Mucosa of descending colon (tissue), 3 donors: Measurements from ENCODE around the gene CHRM5. TPM values are rescaled to one million over a fixed set of nuclear protein-coding genes. Genes with fewer than 3 reads are reported as not detected.

Experiments
- ATAC-seq: fragments of 200-7000 bp; cut with Tn5 transposase; one replicate; pipeline ENCODE4 v1.9.1; 2020; ENCODE audit warnings: mild to moderate bottlenecking, moderate library complexity
- DNase-seq, 3 donors: peaks; one replicate each; pipeline ENCODE4 v3.0.0-alpha.2; 2020
- H3K36me3 ChIP-seq: fragments of 200-600 bp; one replicate; pipeline ENCODE4 v1.8.0; 2021; ENCODE audit warnings: low read depth, mild to moderate bottlenecking
- H3K4me1 ChIP-seq: fragments of 200-600 bp; one replicate; pipeline ENCODE4 v1.8.0; 2021; ENCODE audit warnings: low read depth, mild to moderate bottlenecking
- H3K4me3 ChIP-seq: fragments of 200-600 bp; one replicate; pipeline ENCODE4 v1.8.0; 2021; ENCODE audit warnings: mild to moderate bottlenecking
- H3K9me3 ChIP-seq: fragments of 200-600 bp; one replicate; pipeline ENCODE4 v1.8.0; 2021; ENCODE audit warnings: mild to moderate bottlenecking
- CTCF ChIP-seq: fragments of 200-600 bp; IDR thresholded peaks from one replicate; pipeline ENCODE4 v1.8.0; 2022; ENCODE audit warnings: antibody characterized with exemption, mild to moderate bottlenecking
- intact Hi-C, 2 donors: fragments of 100-400 bp; cut with DNase I in 1 of 2; cut with micrococcal nuclease in 1 of 2; formaldehyde crosslinking; loops; one replicate each; pipeline versions ENCODE4 v1.11.0 to v1.11.1; 2022; cut with DNase I, micrococcal nuclease
- long read RNA-seq, 2 donors: library from polyadenylated mRNA; unstranded; transcript quantifications; one replicate each; pipeline ENCODE4 v2.0.0, GENCODE V29; 2019 to 2021
- total RNA-seq, 3 donors: library from RNA; stranded (reverse); fragmentation: NEBNext Ultra II Directional in 2 of 3; extraction: Animal tissue kit (Norgen Biotek cat#: 25700) in 2 of 3; gene quantifications; one replicate each; pipeline versions ENCODE4 v1.2.1 to v1.2.4, GENCODE V29; 2021 to 2023
- donor health status: DM: no; HTN: no; CAD: no; lungs with moderate emphysema.
- donor health status: DM: no; HTN: no; CAD: no.
- donor health status: DM: no; HTN: yes; CAD: no.

Gene CHRM5, protein sequence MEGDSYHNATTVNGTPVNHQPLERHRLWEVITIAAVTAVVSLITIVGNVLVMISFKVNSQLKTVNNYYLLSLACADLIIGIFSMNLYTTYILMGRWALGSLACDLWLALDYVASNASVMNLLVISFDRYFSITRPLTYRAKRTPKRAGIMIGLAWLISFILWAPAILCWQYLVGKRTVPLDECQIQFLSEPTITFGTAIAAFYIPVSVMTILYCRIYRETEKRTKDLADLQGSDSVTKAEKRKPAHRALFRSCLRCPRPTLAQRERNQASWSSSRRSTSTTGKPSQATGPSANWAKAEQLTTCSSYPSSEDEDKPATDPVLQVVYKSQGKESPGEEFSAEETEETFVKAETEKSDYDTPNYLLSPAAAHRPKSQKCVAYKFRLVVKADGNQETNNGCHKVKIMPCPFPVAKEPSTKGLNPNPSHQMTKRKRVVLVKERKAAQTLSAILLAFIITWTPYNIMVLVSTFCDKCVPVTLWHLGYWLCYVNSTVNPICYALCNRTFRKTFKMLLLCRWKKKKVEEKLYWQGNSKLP
- not detected for total RNA-seq
- long read RNA-seq, donor 1, partial matches to known transcripts, result 0 of 1 reads
- long read RNA-seq, donor 1, other reads (novel, unspliced or antisense), result 1 of 1 reads
- long read RNA-seq, donor 2, result 0 reads

DNA sequence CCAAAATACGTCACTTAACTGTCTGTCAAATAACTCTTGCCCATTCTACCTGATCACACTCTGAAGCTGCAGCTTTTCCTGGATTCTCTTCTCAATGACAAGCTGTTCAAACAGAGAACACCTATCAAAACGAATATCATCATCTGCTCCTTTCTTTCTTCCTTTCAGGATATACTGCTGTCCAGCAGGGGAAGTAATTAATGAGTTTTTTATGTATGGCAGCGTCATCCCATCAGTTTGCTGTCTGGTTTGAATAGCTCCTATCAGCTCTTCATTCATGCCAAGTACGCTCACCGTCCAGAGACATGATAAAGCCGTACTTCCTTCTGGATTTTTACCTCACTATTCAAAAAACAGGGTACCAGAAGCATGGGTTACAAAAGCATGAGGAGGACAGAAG is at the start of gene CHRM5:
TSS of gene CHRM5 (plus strand) at position 274 of the 400 bp plus-strand sequence. CDS start 94,221 bp downstream, outside the sequence.
- Histone ChIP-seq H3K36me3 (no peaks in the 10 kb centered on the region), H3K9me3 (no peaks in the 10 kb centered on the region), H3K4me3 (no peak within 1 kb of the TSS), H3K4me1 (no peaks in the 10 kb centered on the region)
- intact Hi-C loops, result no loop called here
- no peak for TF ChIP-seq CTCF
- DNase-seq (no peak), ATAC-seq (no peak)

- H3K36me3 ChIP-seq, result no peaks in the 10 kb centered on the region
- no peak for DNase-seq
- H3K9me3 ChIP-seq, result no peaks in the 10 kb centered on the region
- no peak overlapping the region for H3K4me3 ChIP-seq
- no peaks in the 10 kb centered on the region for H3K4me1 ChIP-seq
- intact Hi-C loops, result no loop called here
- no peak for ATAC-seq
- no peak for TF ChIP-seq CTCF
Observed at GRCh38 chr15:33923446-33923845, 44.9 kb upstream of the CHRM5 start.

DNA sequence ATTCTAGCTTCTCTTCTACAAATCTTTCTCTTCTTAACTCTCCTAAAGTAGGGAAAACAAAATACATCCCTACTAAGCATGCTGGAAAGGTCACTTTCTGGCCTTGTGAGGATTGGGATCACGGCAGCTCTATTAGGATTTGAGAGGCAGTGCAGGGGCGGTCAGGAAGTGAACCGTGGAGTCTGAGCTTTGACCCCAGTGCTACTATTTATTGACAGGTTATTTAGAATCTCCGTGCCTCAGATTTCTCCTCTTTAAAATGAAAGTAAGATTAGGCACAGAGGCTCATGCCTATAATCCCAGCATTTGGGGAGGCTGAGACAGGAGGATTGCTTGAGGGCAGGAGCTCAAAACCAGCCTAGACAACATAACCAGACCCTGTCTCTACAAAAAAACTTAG is 42.0 kb upstream of the CHRM5 start:
- no peaks in the 10 kb centered on the region for H3K36me3 ChIP-seq
- DNase-seq, result no peak
- TF ChIP-seq CTCF, result no peak
- H3K4me3 ChIP-seq, result no peak overlapping the region
- no peaks in the 10 kb centered on the region for H3K4me1 ChIP-seq
- H3K9me3 ChIP-seq, result no peaks in the 10 kb centered on the region
- ATAC-seq, result no peak
- intact Hi-C loops, result no loop called here

DNA sequence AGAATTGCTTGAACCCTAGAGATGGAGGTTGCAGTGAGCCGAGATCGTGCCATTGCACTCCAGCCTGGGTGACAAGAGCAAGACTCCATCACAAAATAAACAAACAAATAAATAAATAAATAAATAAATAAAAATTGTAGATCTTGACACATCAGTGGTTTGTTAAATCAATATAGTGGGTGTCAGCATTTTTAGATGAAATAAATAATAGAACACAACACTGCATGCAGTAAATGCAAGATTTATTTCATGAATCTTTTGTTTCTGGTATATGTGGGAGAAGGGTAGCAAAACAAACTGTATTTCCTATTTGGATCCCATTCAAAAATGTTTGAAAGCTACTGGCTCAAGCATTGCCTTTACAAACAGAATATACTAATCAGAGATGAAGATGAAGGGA is 35.6 kb upstream of the CHRM5 start:
- no peak for TF ChIP-seq CTCF
- Histone ChIP-seq H3K9me3 (no peaks in the 10 kb centered on the region), H3K4me1 (no peaks in the 10 kb centered on the region), H3K36me3 (no peaks in the 10 kb centered on the region), H3K4me3 (no peak overlapping the region)
- ATAC-seq, result no peak
- no peak for DNase-seq
- intact Hi-C loops, result no loop called here

DNA sequence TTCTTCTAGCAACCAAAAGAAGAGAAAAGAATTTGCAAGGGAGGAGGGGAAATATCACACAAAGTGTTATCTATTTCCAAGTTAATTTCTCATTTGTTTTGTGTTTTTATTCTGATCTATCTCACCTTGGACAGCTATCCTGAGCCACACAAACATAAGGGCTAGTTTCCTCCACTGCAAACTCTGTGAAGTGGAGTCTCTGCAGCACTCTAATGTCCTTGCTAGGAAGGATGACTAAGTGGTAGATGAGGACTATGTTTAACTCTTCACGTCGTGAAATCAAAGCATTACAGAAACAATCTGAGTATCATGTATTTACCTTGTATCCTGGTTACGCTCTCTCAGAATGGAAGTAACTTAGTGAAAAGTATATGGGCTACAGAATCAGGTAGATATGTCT is 33.9 kb upstream of the CHRM5 start:
- no peak for ATAC-seq
- intact Hi-C loops, result no loop called here
- Histone ChIP-seq H3K9me3 (no peaks in the 10 kb centered on the region), H3K4me3 (no peak overlapping the region), H3K36me3 (no peaks in the 10 kb centered on the region), H3K4me1 (no peaks in the 10 kb centered on the region)
- DNase-seq, result no peak
- no peak for TF ChIP-seq CTCF
